ENCODE measurements around the gene NLGN1.

DNA sequence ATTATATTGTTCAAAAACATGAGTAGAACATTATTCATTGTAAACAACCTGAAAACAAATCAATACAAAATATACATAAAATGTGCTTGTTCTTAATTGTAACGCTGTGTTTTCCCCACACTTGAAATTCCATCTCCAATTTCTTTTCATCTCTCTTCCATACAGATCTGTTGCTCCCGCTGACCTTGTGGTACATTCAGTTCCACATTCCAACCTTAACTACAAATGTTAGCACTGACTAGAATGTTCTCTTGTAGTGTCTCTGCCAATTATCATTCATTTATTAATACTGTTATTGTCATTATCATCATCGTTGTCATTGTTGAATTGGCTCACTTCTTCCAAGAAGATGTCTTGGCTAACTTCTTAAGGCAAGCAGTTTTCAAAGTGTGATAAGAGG, 65.7 kb downstream of the NLGN1 start:
- TF ChIP-seq POLR2AphosphoS5 (IDR thresholded peaks at IDR 0.05; ENCODE audit: low read depth, low read length) (no peak), CTCF (IDR thresholded peaks at IDR 0.05) (no peak), TCF7L2 (IDR thresholded peaks at IDR 0.05; ENCODE audit: low read depth, low read length) (no peak)
- TF ChIP-seq, protein P1, sequence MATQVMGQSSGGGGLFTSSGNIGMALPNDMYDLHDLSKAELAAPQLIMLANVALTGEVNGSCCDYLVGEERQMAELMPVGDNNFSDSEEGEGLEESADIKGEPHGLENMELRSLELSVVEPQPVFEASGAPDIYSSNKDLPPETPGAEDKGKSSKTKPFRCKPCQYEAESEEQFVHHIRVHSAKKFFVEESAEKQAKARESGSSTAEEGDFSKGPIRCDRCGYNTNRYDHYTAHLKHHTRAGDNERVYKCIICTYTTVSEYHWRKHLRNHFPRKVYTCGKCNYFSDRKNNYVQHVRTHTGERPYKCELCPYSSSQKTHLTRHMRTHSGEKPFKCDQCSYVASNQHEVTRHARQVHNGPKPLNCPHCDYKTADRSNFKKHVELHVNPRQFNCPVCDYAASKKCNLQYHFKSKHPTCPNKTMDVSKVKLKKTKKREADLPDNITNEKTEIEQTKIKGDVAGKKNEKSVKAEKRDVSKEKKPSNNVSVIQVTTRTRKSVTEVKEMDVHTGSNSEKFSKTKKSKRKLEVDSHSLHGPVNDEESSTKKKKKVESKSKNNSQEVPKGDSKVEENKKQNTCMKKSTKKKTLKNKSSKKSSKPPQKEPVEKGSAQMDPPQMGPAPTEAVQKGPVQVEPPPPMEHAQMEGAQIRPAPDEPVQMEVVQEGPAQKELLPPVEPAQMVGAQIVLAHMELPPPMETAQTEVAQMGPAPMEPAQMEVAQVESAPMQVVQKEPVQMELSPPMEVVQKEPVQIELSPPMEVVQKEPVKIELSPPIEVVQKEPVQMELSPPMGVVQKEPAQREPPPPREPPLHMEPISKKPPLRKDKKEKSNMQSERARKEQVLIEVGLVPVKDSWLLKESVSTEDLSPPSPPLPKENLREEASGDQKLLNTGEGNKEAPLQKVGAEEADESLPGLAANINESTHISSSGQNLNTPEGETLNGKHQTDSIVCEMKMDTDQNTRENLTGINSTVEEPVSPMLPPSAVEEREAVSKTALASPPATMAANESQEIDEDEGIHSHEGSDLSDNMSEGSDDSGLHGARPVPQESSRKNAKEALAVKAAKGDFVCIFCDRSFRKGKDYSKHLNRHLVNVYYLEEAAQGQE (IDR thresholded peaks at IDR 0.05; ENCODE audit: insufficient read depth in 1 of 2, low read depth in 2 of 2, low read length in 1 of 2): no peak

Measured in Panc1 (cell line).